ENCODE data around the gene SLC9A9. TPM values are rescaled to one million over a fixed set of nuclear protein-coding genes. Genes with fewer than 3 reads are reported as not detected.
"Not testable (repeated sequence)": the region's sequence is repeated elsewhere in the genome, so short reads cannot be mapped to it uniquely, and the experiment has no call there.

Gene SLC9A9
- total RNA-seq, 1 donor: 3.5 TPM

GRCh38 chr3:143526011-143526545 lies 322.2 kb downstream of the SLC9A9 start:
- H3K4me3 ChIP-seq (ENCODE audit: low read depth, low read length): no peak overlapping the region
- TF ChIP-seq, protein P1, sequence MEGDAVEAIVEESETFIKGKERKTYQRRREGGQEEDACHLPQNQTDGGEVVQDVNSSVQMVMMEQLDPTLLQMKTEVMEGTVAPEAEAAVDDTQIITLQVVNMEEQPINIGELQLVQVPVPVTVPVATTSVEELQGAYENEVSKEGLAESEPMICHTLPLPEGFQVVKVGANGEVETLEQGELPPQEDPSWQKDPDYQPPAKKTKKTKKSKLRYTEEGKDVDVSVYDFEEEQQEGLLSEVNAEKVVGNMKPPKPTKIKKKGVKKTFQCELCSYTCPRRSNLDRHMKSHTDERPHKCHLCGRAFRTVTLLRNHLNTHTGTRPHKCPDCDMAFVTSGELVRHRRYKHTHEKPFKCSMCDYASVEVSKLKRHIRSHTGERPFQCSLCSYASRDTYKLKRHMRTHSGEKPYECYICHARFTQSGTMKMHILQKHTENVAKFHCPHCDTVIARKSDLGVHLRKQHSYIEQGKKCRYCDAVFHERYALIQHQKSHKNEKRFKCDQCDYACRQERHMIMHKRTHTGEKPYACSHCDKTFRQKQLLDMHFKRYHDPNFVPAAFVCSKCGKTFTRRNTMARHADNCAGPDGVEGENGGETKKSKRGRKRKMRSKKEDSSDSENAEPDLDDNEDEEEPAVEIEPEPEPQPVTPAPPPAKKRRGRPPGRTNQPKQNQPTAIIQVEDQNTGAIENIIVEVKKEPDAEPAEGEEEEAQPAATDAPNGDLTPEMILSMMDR (IDR thresholded peaks at IDR 0.05; ENCODE audit: insufficient read depth, low read depth, low read length): no peak
- no peak for DNase-seq (ENCODE audit: low read depth)

DNA sequence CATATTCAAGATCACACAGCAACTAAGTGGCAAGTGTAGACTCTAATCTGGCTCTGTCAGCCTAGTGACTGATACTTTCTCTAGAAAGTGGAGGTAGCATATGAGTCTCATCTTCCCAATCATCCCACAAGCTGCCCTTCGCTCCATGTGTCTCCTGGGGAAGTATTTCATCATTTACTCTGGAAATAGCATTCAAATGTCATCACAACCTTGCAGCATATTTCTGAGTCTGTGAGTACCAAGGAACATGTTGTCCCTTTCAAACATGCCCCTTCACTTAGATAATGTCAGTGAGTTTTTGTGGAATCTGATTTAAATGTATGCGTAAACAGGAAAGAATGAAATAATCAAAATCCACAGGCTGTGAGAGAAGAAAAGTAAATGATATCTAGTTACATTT lies 322.9 kb downstream of the SLC9A9 start:
- peak; percentile 71 for DNase-seq (ENCODE audit: low read depth)
- TF ChIP-seq, protein P1 (IDR thresholded peaks at IDR 0.05; ENCODE audit: insufficient read depth, low read depth, low read length): no peak
- H3K4me3 ChIP-seq (ENCODE audit: low read depth, low read length): no peak overlapping the region

DNA sequence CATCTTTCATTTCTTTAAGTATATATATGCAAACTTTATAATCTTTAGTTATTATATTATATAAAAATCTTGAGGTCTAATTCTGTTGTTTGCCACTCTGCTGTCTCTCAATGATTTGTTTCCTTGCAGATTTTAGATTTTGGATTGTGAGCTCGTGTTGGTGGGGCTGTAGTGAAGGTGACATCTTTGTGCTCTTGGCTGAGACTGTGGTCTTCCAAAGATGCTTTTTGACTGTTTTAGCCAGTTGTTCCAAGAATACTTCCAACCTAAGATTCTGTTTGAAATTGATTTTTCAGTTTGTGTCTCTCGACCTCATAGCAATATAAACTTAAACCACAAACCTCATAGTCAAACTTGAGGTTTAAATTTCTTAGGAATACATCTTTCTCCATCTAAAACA lies 326.5 kb downstream of the SLC9A9 start:
- TF ChIP-seq, protein P1 (IDR thresholded peaks at IDR 0.05; ENCODE audit: insufficient read depth, low read depth, low read length): no peak
- DNase-seq (ENCODE audit: low read depth): no peak

DNA sequence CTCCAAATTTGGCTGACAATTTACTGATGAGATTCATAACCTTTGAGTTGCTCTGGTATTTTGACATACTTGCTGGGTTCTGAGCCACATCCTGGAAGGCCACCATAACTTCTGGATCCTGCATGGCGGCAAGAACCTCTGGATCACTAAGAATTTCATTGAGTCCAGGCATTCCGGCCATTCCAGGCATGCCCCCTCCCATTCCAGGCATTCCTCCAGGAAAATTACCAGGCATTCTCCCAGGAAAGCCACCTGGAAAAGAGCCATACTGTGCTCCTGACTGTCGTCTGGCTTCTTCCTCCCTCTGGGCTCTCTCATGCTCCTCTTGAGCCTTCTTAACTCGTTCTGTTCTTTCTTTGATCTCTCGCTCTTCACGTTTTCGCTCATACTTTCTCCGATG lies 331.1 kb downstream of the SLC9A9 start:
- not testable (repeated sequence) for H3K4me3 ChIP-seq (ENCODE audit: low read depth, low read length); DNase-seq (ENCODE audit: low read depth)

More for the DNA sequence above, 326.5 kb downstream of the SLC9A9 start:
- H3K4me3 ChIP-seq (ENCODE audit: low read depth, low read length): no peak overlapping the region

DNA sequence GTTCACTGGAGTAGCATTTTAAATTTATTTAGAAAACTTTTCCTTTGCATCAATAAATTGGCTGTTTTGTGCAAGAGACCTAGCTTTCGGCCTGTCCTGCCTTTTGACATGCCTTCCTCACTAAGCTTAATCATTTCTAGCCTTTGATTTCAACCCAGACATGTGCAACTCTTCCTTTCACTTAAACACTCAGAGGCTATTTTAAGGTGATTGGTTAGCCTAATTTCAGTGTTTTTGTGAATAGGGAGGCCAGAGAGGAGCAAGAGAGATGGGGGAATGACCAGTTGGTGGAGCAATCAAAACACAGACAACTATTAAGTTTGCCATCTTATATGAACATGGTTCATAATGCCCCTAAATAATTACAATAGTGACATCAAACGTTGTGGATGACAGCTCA lies 333.4 kb downstream of the SLC9A9 start:
- TF ChIP-seq, protein P1 (IDR thresholded peaks at IDR 0.05; ENCODE audit: insufficient read depth, low read depth, low read length): no peak
- no peak overlapping the region for H3K4me3 ChIP-seq (ENCODE audit: low read depth, low read length)
- DNase-seq (ENCODE audit: low read depth): no peak

DNA sequence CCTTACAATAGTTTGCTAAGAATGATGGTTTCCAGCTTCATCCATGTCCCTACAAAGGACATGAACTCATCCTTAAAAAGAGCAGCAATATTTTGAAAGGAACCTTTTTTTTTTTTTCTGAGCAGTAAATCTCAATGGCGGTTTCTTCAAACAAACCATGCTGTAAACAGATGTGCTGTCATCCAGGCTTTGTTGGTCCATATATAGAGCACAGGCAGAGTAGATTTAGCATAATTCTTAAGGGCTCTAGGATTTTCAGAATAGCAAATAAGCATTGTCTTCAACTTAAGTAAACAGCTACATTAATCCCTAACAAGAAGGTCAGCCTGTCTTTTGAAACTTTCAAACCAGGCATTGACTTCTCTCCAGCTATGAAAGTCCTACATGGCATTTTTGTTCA lies 334.2 kb downstream of the SLC9A9 start:
- DNase-seq (ENCODE audit: low read depth): no peak
- H3K4me3 ChIP-seq (ENCODE audit: low read depth, low read length): no peak overlapping the region
- TF ChIP-seq, protein P1 (IDR thresholded peaks at IDR 0.05; ENCODE audit: insufficient read depth, low read depth, low read length): no peak

DNA sequence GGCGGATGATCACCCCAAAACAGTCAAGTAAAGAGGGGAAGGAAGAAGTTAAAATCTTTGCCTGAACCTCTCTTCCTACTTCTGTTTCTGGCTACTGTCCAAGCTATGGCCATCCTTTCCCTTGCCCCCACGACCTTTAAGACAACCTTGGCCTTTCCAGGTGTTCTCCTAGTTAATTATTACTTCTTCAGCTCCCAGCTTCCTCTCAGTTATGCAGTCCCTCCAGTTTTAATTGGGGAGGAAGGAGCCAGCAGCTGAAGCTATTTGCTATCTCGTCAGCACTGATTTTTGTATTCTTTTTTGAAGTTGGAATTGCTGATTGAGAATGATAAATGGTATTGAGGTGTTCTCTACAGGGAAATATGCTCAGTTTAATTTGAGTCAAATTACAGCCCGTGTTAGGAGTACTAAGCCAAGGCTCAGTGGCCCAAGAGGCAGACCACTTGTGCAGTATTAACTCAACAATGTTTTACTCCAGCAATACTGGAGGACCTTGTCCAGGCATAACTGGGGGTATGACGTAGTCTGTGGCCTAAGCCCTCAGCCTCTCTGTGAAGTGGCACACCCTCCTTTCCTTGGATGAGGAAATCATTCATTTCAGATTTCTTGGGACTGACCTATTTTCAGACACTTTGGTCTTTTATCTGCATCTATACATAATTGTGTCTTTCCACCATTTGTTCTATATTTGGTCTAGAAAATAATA lies 336.9 kb downstream of the SLC9A9 start:
- TF ChIP-seq, protein P1 (IDR thresholded peaks at IDR 0.05; ENCODE audit: insufficient read depth, low read depth, low read length): no peak
- H3K4me3 ChIP-seq (ENCODE audit: low read depth, low read length): no peak overlapping the region
- DNase-seq (ENCODE audit: low read depth): no peak
